ENCODE data around the gene HDAC9.

GRCh38 chr7:18740579-18740988 lies 245.0 kb downstream of the HDAC9 start:
- TF ChIP-seq CTCF (IDR thresholded peaks at IDR 0.05; ENCODE audit: insufficient read depth, low read length, poor library complexity, severe bottlenecking) (no peak), EZH2phosphoT487 (conservative IDR thresholded peaks at IDR 0.05; ENCODE audit: low read length) (no peak)
